Endothelial cell of umbilical vein (primary cell): Measurements from ENCODE around the gene DYNC1H1. TPM values are rescaled to one million over a fixed set of nuclear protein-coding genes. Genes with fewer than 3 reads are reported as not detected.
A peak's percentile ranks its signal among the peaks of the same experiment; 100 is the strongest.

ENCODE experiments used
- BruUV-seq: library from RNA; stranded (reverse); fragments of 400-500 nt; replicated peaks from 2 replicates; lab custom pipeline; 2021; lab: Mats Ljungman, UMichigan
- CTCF ChIA-PET: fragments of 300-600, 350-600 bp; sonication (Branson Sonifier 250); formaldehyde crosslinking; loops from one replicate; lab custom pipeline; 2021; ENCODE audit warnings: antibody characterized with exemption, inconsistent platforms; lab: Charles Lee
- POLR2A ChIA-PET: fragments of 300-600, 350-600 bp; sonication (Branson Sonifier 250); formaldehyde crosslinking; loops from one replicate; lab custom pipeline; 2021; ENCODE audit warnings: antibody characterized with exemption, inconsistent platforms; lab: Charles Lee
- DNase-seq: peaks from one replicate; pipeline ENCODE4 v3.0.0-alpha.2; 2011; ENCODE audit warnings: low read depth, low spot score
- FAIRE-seq: peaks from 2 replicates; lab custom pipeline; 2011; peaks lifted over from hg19 to GRCh38; lab: Jason Lieb, UNC
- H2AFZ ChIP-seq: 2 replicates; pipeline ENCODE4 v1.6.0; 2012; ENCODE audit warnings: low read depth, low read length, control low read depth, inconsistent platforms
- H3K27ac ChIP-seq: 2 replicates; pipeline ENCODE4 v1.5.1; 2011; ENCODE audit warnings: low read depth, mild to moderate bottlenecking, control low read depth, low read length, moderate library complexity; ENCODE audit not compliant: insufficient read depth
- H3K27me3 ChIP-seq, 2 experiments: 2 replicates each; pipeline versions ENCODE4 v1.6.0 to v1.6.1; 2011; ENCODE audit warnings: low read length in 2 of 2, mixed read lengths in 1 of 2; ENCODE audit not compliant: control insufficient read depth in 2 of 2, insufficient read depth in 2 of 2
- H3K36me3 ChIP-seq, 2 experiments: 2 replicates in 1 of 2; 3 replicates in 1 of 2; pipeline ENCODE4 v1.5.1; 2011; ENCODE audit warnings: low read length in 2 of 2, mild to moderate bottlenecking in 1 of 2, moderate library complexity in 1 of 2; ENCODE audit not compliant: control insufficient read depth in 2 of 2, insufficient read depth in 2 of 2; ENCODE audit errors: extremely low read depth in 1 of 2
- H3K4me1 ChIP-seq: 3 replicates; pipeline ENCODE4 v1.5.1; 2011; ENCODE audit warnings: mild to moderate bottlenecking, low read length; ENCODE audit not compliant: control insufficient read depth, insufficient read depth; ENCODE audit errors: extremely low read depth
- H3K4me2 ChIP-seq: 2 replicates; pipeline ENCODE4 v1.6.1; 2011; ENCODE audit warnings: low read length, control low read depth, mixed read lengths; ENCODE audit not compliant: insufficient read depth
- H3K4me3 ChIP-seq, 3 experiments: fragments of 200-600 bp in 1 of 3; sonication (generic), shearing (Covaris generic) in 1 of 3; replicated peaks in 1 of 3; 2 replicates each; pipeline ENCODE4 v1.5.1; 2011 to 2016; ENCODE audit warnings: control low read depth in 3 of 3, low read length in 3 of 3, mild to moderate bottlenecking in 2 of 3, inconsistent platforms in 1 of 3, low read depth in 1 of 3, moderate library complexity in 1 of 3; ENCODE audit not compliant: insufficient read depth in 1 of 3
- H3K79me2 ChIP-seq: 2 replicates; pipeline ENCODE4 v1.6.0; 2012; ENCODE audit warnings: low read length, inconsistent platforms; ENCODE audit not compliant: control insufficient read depth, insufficient read depth
- H3K9ac ChIP-seq: replicated peaks from 2 replicates; pipeline ENCODE3; 2011; ENCODE audit warnings: low read length, control low read depth; ENCODE audit not compliant: insufficient read depth; ENCODE audit errors: extremely low read depth
- H3K9me1 ChIP-seq: replicated peaks from 3 replicates; pipeline ENCODE4 v1.6.0; 2011; ENCODE audit warnings: mild to moderate bottlenecking, low read length; ENCODE audit not compliant: control insufficient read depth, insufficient read depth; ENCODE audit errors: extremely low read depth
- H3K9me3 ChIP-seq: replicated peaks from 2 replicates; pipeline ENCODE4 v1.5.1; 2012; ENCODE audit warnings: low read length, inconsistent platforms; ENCODE audit not compliant: control insufficient read depth, insufficient read depth
- H4K20me1 ChIP-seq: replicated peaks from 2 replicates; pipeline ENCODE3; 2011; ENCODE audit warnings: mild to moderate bottlenecking, low read length; ENCODE audit not compliant: control insufficient read depth, insufficient read depth; ENCODE audit errors: extremely low read depth
- EZH2 ChIP-seq: IDR thresholded peaks from 2 replicates; pipeline ENCODE4 v1.6.1; 2012; ENCODE audit warnings: borderline replicate concordance, low read depth, mild to moderate bottlenecking, moderate library complexity, low read length, inconsistent platforms; ENCODE audit not compliant: severe bottlenecking
- FOS ChIP-seq: IDR thresholded peaks from 2 replicates; pipeline ENCODE4 v1.6.1; 2011; ENCODE audit warnings: mild to moderate bottlenecking, low read length, moderate library complexity, borderline replicate concordance; ENCODE audit not compliant: insufficient read depth
- GATA2 ChIP-seq: IDR thresholded peaks from 2 replicates; pipeline ENCODE4 v1.7.0; 2011; ENCODE audit warnings: low read depth, mild to moderate bottlenecking, moderate library complexity, mixed read lengths, low read length; ENCODE audit not compliant: insufficient read length, insufficient read depth
- JUN ChIP-seq: IDR thresholded peaks from 2 replicates; pipeline ENCODE4 v1.6.1; 2011; ENCODE audit warnings: borderline replicate concordance, low read depth; ENCODE audit not compliant: insufficient read length, insufficient read depth
- MAX ChIP-seq: IDR thresholded peaks from 2 replicates; pipeline ENCODE4 v1.6.1; 2011; ENCODE audit not compliant: insufficient read depth, insufficient read length
- MYC ChIP-seq: IDR thresholded peaks from one replicate; pipeline ENCODE4 v1.6.1; 2011; ENCODE audit warnings: mild to moderate bottlenecking, low read depth, low read length
- POLR2A ChIP-seq: IDR thresholded peaks from 2 replicates; pipeline ENCODE4 v1.6.1; 2012; ENCODE audit warnings: low read depth, mild to moderate bottlenecking, control low read depth, low read length
- POLR2AphosphoS5 ChIP-seq: IDR thresholded peaks from 2 replicates; pipeline ENCODE4 v1.6.1; 2012; ENCODE audit warnings: low read depth, mild to moderate bottlenecking, control low read depth, low read length, moderate library complexity; ENCODE audit not compliant: insufficient read depth
- dilution Hi-C: fragments of 300-500 bp; cut with MboI; formaldehyde crosslinking; loops from one replicate; pipeline ENCODE4 v1.15.0; 2019; ENCODE audit warnings: low sequenced_read_pairs; ENCODE audit not compliant: extremely low pct_ligation_motif_present
- intact Hi-C: fragments of 100-400 bp; cut with micrococcal nuclease; formaldehyde crosslinking; loops from one replicate; pipeline ENCODE4 v1.10.0; 2022
- polyA plus RNA-seq, 4 experiments: library from polyadenylated mRNA; depleted of rRNA in 3 of 4; stranded (reverse) in 3 of 4; unstranded in 1 of 4; fragments of >200 nt; gene quantifications; 2 replicates each; pipeline versions ENCODE4 v1.2.1 to v1.2.3, GENCODE V29; 2011 to 2012; ENCODE audit warnings: missing spikeins in 1 of 4
- total RNA-seq: library from RNA; stranded (reverse); gene quantifications from 2 replicates; pipeline ENCODE4 v1.2.3, GENCODE V29; 2021
- TF ChIP-seq, protein P1 (sequence below), 2 donors: IDR thresholded peaks; 1 replicate in 1 of 2; 2 replicates in 1 of 2; pipeline ENCODE4 v1.5.1; 2011; ENCODE audit warnings: low read length in 2 of 2, mild to moderate bottlenecking in 2 of 2, moderate library complexity in 2 of 2, control low read depth in 1 of 2, inconsistent platforms in 1 of 2, low read depth in 1 of 2; ENCODE audit not compliant: insufficient read depth in 1 of 2; ENCODE audit errors: extremely low read depth in 1 of 2

DYNC1H1 gene
- total and polyA plus RNA-seq, 2 donors (not counting 3 experiments of a cell fraction or from before 2014, with no cell fraction given): 254 to 648 TPM

- peaks cover 40% of the 10 kb centered on the region for H3K4me1 ChIP-seq
- CTCF ChIA-PET: no interaction called here
- H4K20me1 ChIP-seq: peaks cover 3% of the 10 kb centered on the region
- no peaks in the 10 kb centered on the region for H3K9me1 ChIP-seq
- H3K27ac ChIP-seq: peak overlapping the region; percentile 86
- intact Hi-C loops: loop anchor here (2.0 to 5.0 kb wide), 4 partner anchors 16 to 326 kb away; partner anchors contain the start of genes DYNC1H1 and PPP2R5C
- no peaks in the 10 kb centered on the region for H3K27me3 ChIP-seq
- TF ChIP-seq JUN: no peak
- no peak for TF ChIP-seq FOS
- TF ChIP-seq, protein P1, sequence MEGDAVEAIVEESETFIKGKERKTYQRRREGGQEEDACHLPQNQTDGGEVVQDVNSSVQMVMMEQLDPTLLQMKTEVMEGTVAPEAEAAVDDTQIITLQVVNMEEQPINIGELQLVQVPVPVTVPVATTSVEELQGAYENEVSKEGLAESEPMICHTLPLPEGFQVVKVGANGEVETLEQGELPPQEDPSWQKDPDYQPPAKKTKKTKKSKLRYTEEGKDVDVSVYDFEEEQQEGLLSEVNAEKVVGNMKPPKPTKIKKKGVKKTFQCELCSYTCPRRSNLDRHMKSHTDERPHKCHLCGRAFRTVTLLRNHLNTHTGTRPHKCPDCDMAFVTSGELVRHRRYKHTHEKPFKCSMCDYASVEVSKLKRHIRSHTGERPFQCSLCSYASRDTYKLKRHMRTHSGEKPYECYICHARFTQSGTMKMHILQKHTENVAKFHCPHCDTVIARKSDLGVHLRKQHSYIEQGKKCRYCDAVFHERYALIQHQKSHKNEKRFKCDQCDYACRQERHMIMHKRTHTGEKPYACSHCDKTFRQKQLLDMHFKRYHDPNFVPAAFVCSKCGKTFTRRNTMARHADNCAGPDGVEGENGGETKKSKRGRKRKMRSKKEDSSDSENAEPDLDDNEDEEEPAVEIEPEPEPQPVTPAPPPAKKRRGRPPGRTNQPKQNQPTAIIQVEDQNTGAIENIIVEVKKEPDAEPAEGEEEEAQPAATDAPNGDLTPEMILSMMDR (IDR thresholded peaks at IDR 0.05; ENCODE audit: extremely low read depth in 1 of 2, insufficient read depth in 1 of 2, low read depth in 1 of 2, low read length in 2 of 2): no peak
- no peak for TF ChIP-seq MYC
- TF ChIP-seq GATA2: no peak
- TF ChIP-seq MAX: no peak
- TF ChIP-seq POLR2A: no peak
- no peak for TF ChIP-seq POLR2AphosphoS5
- no peak for TF ChIP-seq EZH2
- H2AFZ ChIP-seq: no peak overlapping the region
- no peaks in the 10 kb centered on the region for H3K9me3 ChIP-seq
- peaks cover 15 to 23% of the 10 kb centered on the region in 2 experiments for H3K36me3 ChIP-seq
- DNase-seq (no peak), FAIRE-seq (no peak)
- no TSS peak for BruUV-seq
- H3K4me2 ChIP-seq: peak overlapping the region; percentile 72
- dilution Hi-C loops: no loop called here
- H3K4me3 ChIP-seq: peak overlapping the region; percentile 88 to 96 (median 96)
- POLR2A ChIA-PET: no interaction called here
- peak overlapping the region; percentile 96 for H3K9ac ChIP-seq
- H3K79me2 ChIP-seq: peaks cover 51% of the 10 kb centered on the region
Observed at GRCh38 chr14:102086709-102086971, 122.3 kb downstream of the DYNC1H1 start.
